Astrocyte (in vitro differentiated cells and primary cell): ENCODE data around the gene LIPM. TPM values are rescaled to one million over a fixed set of nuclear protein-coding genes. Genes with fewer than 3 reads are reported as not detected.

Source experiments
- DNase-seq: peaks from one replicate; pipeline ENCODE4 v3.0.0-alpha.2; 2010; ENCODE audit warnings: low read depth
- FAIRE-seq: peaks from 2 replicates; lab custom pipeline; 2011; peaks lifted over from hg19 to GRCh38; lab: Jason Lieb, UNC
- H2AFZ ChIP-seq: 2 replicates; pipeline ENCODE4 v1.6.0; 2012; ENCODE audit warnings: low read depth, low read length, inconsistent platforms
- H3K27ac ChIP-seq: 2 replicates; pipeline ENCODE4 v1.5.1; 2011; ENCODE audit warnings: low read depth, low read length, inconsistent platforms
- H3K27me3 ChIP-seq: 2 replicates; pipeline ENCODE4 v1.6.0; 2011; ENCODE audit warnings: low read length, inconsistent platforms; ENCODE audit not compliant: insufficient read depth
- H3K36me3 ChIP-seq: 2 replicates; pipeline ENCODE4 v1.5.1; 2011; ENCODE audit warnings: low read length, inconsistent platforms; ENCODE audit not compliant: insufficient read depth
- H3K4me1 ChIP-seq: 2 replicates; pipeline ENCODE4 v1.5.1; 2011; ENCODE audit warnings: low read length, inconsistent platforms; ENCODE audit not compliant: insufficient read depth
- H3K4me2 ChIP-seq: 2 replicates; pipeline ENCODE4 v1.6.0; 2012; ENCODE audit warnings: low read length, inconsistent platforms
- H3K4me3 ChIP-seq: 2 replicates; pipeline ENCODE4 v1.5.1; 2011; ENCODE audit warnings: low read depth, mild to moderate bottlenecking, low read length, inconsistent platforms; ENCODE audit not compliant: insufficient read depth
- H3K79me2 ChIP-seq: 2 replicates; pipeline ENCODE4 v1.6.0; 2012; ENCODE audit warnings: mild to moderate bottlenecking, low read length, inconsistent platforms; ENCODE audit not compliant: insufficient read depth
- H3K9ac ChIP-seq: 2 replicates; pipeline ENCODE4 v1.6.0; 2012; ENCODE audit warnings: mild to moderate bottlenecking, low read length, inconsistent platforms
- H3K9me3 ChIP-seq: 2 replicates; pipeline ENCODE4 v1.5.1; 2012; ENCODE audit warnings: low read depth, mild to moderate bottlenecking, low read length, inconsistent platforms; ENCODE audit not compliant: insufficient read depth
- H4K20me1 ChIP-seq: 2 replicates; pipeline ENCODE4 v1.6.0; 2012; ENCODE audit warnings: low read length, inconsistent platforms; ENCODE audit not compliant: insufficient read depth
- H3K27ac Mint-ChIP-seq: one replicate; pipeline ENCODE4 v1.8.0; 2021; ENCODE audit warnings: mild to moderate bottlenecking, mixed read lengths; ENCODE audit not compliant: unreplicated experiment
- H3K27me3 Mint-ChIP-seq: one replicate; pipeline ENCODE4 v1.8.0; 2021; ENCODE audit warnings: low read depth, mixed read lengths; ENCODE audit not compliant: unreplicated experiment
- H3K36me3 Mint-ChIP-seq: one replicate; pipeline ENCODE4 v1.8.0; 2021; ENCODE audit warnings: low read depth, mixed read lengths; ENCODE audit not compliant: unreplicated experiment
- H3K4me1 Mint-ChIP-seq: one replicate; pipeline ENCODE4 v1.8.0; 2021; ENCODE audit warnings: low read depth, mixed read lengths; ENCODE audit not compliant: unreplicated experiment
- H3K4me3 Mint-ChIP-seq: one replicate; pipeline ENCODE4 v1.8.0; 2021; ENCODE audit warnings: mild to moderate bottlenecking, moderate library complexity, mixed read lengths; ENCODE audit not compliant: unreplicated experiment
- H3K9me3 Mint-ChIP-seq: one replicate; pipeline ENCODE4 v1.8.0; 2021; ENCODE audit warnings: mild to moderate bottlenecking, mixed read lengths; ENCODE audit not compliant: unreplicated experiment
- CTCF ChIP-seq: IDR thresholded peaks from 2 replicates; pipeline ENCODE4 v1.5.1; 2011; ENCODE audit warnings: low read depth, mild to moderate bottlenecking, inconsistent platforms, low read length, moderate library complexity; ENCODE audit not compliant: insufficient read depth
- EZH2 ChIP-seq: IDR thresholded peaks from 2 replicates; pipeline ENCODE4 v1.6.1; 2012; ENCODE audit warnings: mild to moderate bottlenecking, low read length, inconsistent platforms; ENCODE audit not compliant: insufficient read depth
- total RNA-seq: library from RNA; stranded (reverse); gene quantifications from 2 replicates; pipeline ENCODE4 v1.2.1, GENCODE V29; 2021

The LIPM gene
- total RNA-seq, 1 donor from 2014 or later, result not detected

GRCh38 chr10:88792661-88793060 is 9.9 kb upstream of the LIPM start:
- no peak overlapping the region for H3K4me3 Mint-ChIP-seq
- Histone ChIP-seq H3K9me3 (no peaks in the 10 kb centered on the region), H3K27ac (no peak overlapping the region), H4K20me1 (no peaks in the 10 kb centered on the region), H2AFZ (no peak overlapping the region), H3K9ac (no peak overlapping the region), H3K79me2 (no peaks in the 10 kb centered on the region), H3K4me2 (no peak overlapping the region), H3K4me3 (no peak overlapping the region), H3K4me1 (peaks cover 10% of the 10 kb centered on the region), H3K36me3 (no peaks in the 10 kb centered on the region), H3K27me3 (no peaks in the 10 kb centered on the region)
- no peaks in the 10 kb centered on the region for H3K36me3 Mint-ChIP-seq
- peaks cover 10% of the 10 kb centered on the region for H3K4me1 Mint-ChIP-seq
- TF ChIP-seq CTCF (no peak), EZH2 (no peak)
- no peak overlapping the region for H3K27ac Mint-ChIP-seq
- FAIRE-seq (peak; percentile 26), DNase-seq (peak; percentile 69)
- H3K9me3 Mint-ChIP-seq, result no peaks in the 10 kb centered on the region
- peaks cover 2% of the 10 kb centered on the region for H3K27me3 Mint-ChIP-seq

- H3K9me3 ChIP-seq, result no peaks in the 10 kb centered on the region
- Mint-ChIP-seq H3K4me3 (no peak overlapping the region), H3K9me3 (peaks cover 4% of the 10 kb centered on the region), H3K27ac (no peak overlapping the region), H3K4me1 (peaks cover 8% of the 10 kb centered on the region), H3K27me3 (peaks cover 9% of the 10 kb centered on the region), H3K36me3 (no peaks in the 10 kb centered on the region)
- H3K4me2 ChIP-seq, result peak overlapping the region; percentile 8
- H4K20me1 ChIP-seq, result no peaks in the 10 kb centered on the region
- H3K27ac ChIP-seq, result no peak overlapping the region
- DNase-seq, result peak; percentile 74
- H2AFZ ChIP-seq, result no peak overlapping the region
- peaks cover 10% of the 10 kb centered on the region for H3K4me1 ChIP-seq
- H3K79me2 ChIP-seq, result no peaks in the 10 kb centered on the region
- no peaks in the 10 kb centered on the region for H3K36me3 ChIP-seq
- no peak overlapping the region for H3K4me3 ChIP-seq
- H3K27me3 ChIP-seq, result no peaks in the 10 kb centered on the region
- TF ChIP-seq CTCF (no peak), EZH2 (no peak)
- no peak overlapping the region for H3K9ac ChIP-seq
- peak; percentile 17 for FAIRE-seq
These were observed 8.7 kb upstream of the LIPM start for GRCh38 chr10:88793712-88794299.

GRCh38 chr10:88794731-88795130 is 7.8 kb upstream of the LIPM start:
- H3K27me3 ChIP-seq, result no peaks in the 10 kb centered on the region
- H3K4me1 Mint-ChIP-seq, result peaks cover 8% of the 10 kb centered on the region
- H3K27me3 Mint-ChIP-seq, result peaks cover 7% of the 10 kb centered on the region
- no peak overlapping the region for H3K4me3 Mint-ChIP-seq
- H3K4me2 ChIP-seq, result no peak overlapping the region
- no peaks in the 10 kb centered on the region for H3K36me3 ChIP-seq
- no peaks in the 10 kb centered on the region for H3K36me3 Mint-ChIP-seq
- TF ChIP-seq CTCF (no peak), EZH2 (no peak)
- no peak overlapping the region for H3K9ac ChIP-seq
- no peak overlapping the region for H3K4me3 ChIP-seq
- FAIRE-seq (no peak), DNase-seq (no peak)
- H3K27ac ChIP-seq, result no peak overlapping the region
- no peak overlapping the region for H3K27ac Mint-ChIP-seq
- no peaks in the 10 kb centered on the region for H4K20me1 ChIP-seq
- no peaks in the 10 kb centered on the region for H3K79me2 ChIP-seq
- no peak overlapping the region for H2AFZ ChIP-seq
- H3K9me3 ChIP-seq, result no peaks in the 10 kb centered on the region
- peaks cover 10% of the 10 kb centered on the region for H3K4me1 ChIP-seq
- H3K9me3 Mint-ChIP-seq, result peaks cover 4% of the 10 kb centered on the region
